ENCODE results near the gene SCN5A.

Gene SCN5A

GRCh38 chr3:38622336-38622735, 27.2 kb downstream of the SCN5A start:
- DNase-seq, result no peak

- no peak for DNase-seq
These were observed 29.3 kb downstream of the SCN5A start for GRCh38 chr3:38620236-38620635.

GRCh38 chr3:38618343-38618742, 31.1 kb downstream of the SCN5A start:
- DNase-seq, result no peak

- DNase-seq, result no peak
These were observed 31.9 kb downstream of the SCN5A start for GRCh38 chr3:38617586-38617985.

GRCh38 chr3:38617137-38617536, 32.4 kb downstream of the SCN5A start:
- no peak for DNase-seq

- DNase-seq, result no peak
These were observed 32.8 kb downstream of the SCN5A start for GRCh38 chr3:38616658-38617057.

- no peak for DNase-seq
These were observed 33.4 kb downstream of the SCN5A start for GRCh38 chr3:38616111-38616510.

- no peak for DNase-seq
These were observed 34.7 kb downstream of the SCN5A start for GRCh38 chr3:38614651-38615352.

GRCh38 chr3:38614091-38614490, 35.4 kb downstream of the SCN5A start:
- no peak for DNase-seq

GRCh38 chr3:38613426-38613825, 36.1 kb downstream of the SCN5A start:
- DNase-seq, result no peak

- no peak for DNase-seq
These were observed 37.6 kb downstream of the SCN5A start for GRCh38 chr3:38611866-38612265.

GRCh38 chr3:38610934-38611333, 38.6 kb downstream of the SCN5A start:
- DNase-seq, result no peak

- DNase-seq, result no peak
These were observed 39.1 kb downstream of the SCN5A start for GRCh38 chr3:38610436-38610835.

GRCh38 chr3:38609386-38610111, 39.9 kb downstream of the SCN5A start:
- no peak for DNase-seq

GRCh38 chr3:38608961-38609360, 40.5 kb downstream of the SCN5A start:
- no peak for DNase-seq

GRCh38 chr3:38608086-38608775, 41.3 kb downstream of the SCN5A start:
- no peak for DNase-seq

GRCh38 chr3:38606561-38606960, 42.9 kb downstream of the SCN5A start:
- no peak for DNase-seq

- no peak for DNase-seq
These were observed 43.5 kb downstream of the SCN5A start for GRCh38 chr3:38605981-38606380.

- DNase-seq, result no peak
These were observed 45.2 kb downstream of the SCN5A start for GRCh38 chr3:38604246-38604645.

- DNase-seq, result no peak
These were observed 45.8 kb downstream of the SCN5A start for GRCh38 chr3:38603731-38604131.

GRCh38 chr3:38602576-38603250, 46.8 kb downstream of the SCN5A start:
- DNase-seq, result no peak

GRCh38 chr3:38601956-38602550, 47.4 kb downstream of the SCN5A start:
- DNase-seq, result no peak

- DNase-seq, result no peak
These were observed 48.9 kb downstream of the SCN5A start for GRCh38 chr3:38600551-38600950.

Data from SW 1271 (cell line).